IMR-90 (cell line): ENCODE results near the gene OR2B3. TPM values are rescaled to one million over a fixed set of nuclear protein-coding genes. Genes with fewer than 3 reads are reported as not detected.

ENCODE experiments used
- ATAC-seq: fragments of 200-7000 bp; cut with Tn5 transposase; 2 replicates; pipeline ENCODE4 v1.9.1; 2020; ENCODE audit warnings: low read depth, mild to moderate bottlenecking, moderate library complexity
- BruUV-seq: library from RNA; stranded (reverse); fragments of 400-500 nt; replicated peaks from 2 replicates; lab custom pipeline; 2021; lab: Mats Ljungman, UMichigan
- CTCF ChIA-PET: fragments of 300-600 bp; formaldehyde crosslinking; extraction: SDS; loops from one replicate; lab custom pipeline; 2021; ENCODE audit warnings: antibody characterized with exemption; lab: Yijun Ruan, JAX
- POLR2A ChIA-PET: fragments of 300-600 bp; sonication (Branson Sonifier 250); formaldehyde crosslinking; loops from one replicate; lab custom pipeline; 2022; ENCODE audit warnings: antibody characterized with exemption; ENCODE audit not compliant: unreplicated experiment; lab: Charles Lee
- DNase-seq: peaks from one replicate; pipeline ENCODE4 v3.0.0; 2013
- H2AFZ ChIP-seq: replicated peaks from 2 replicates; pipeline ENCODE3; 2013; ENCODE audit warnings: low read length, mild to moderate bottlenecking; ENCODE audit not compliant: poor library complexity
- H2AK5ac ChIP-seq: 2 replicates; pipeline ENCODE4 v1.6.1; 2013; ENCODE audit warnings: low read depth, low read length, inconsistent platforms
- H2AK9ac ChIP-seq: replicated peaks from 2 replicates; pipeline ENCODE3; 2013; ENCODE audit warnings: mild to moderate bottlenecking, low read depth, low read length, moderate library complexity; ENCODE audit not compliant: poor library complexity
- H2BK120ac ChIP-seq: 2 replicates; pipeline ENCODE4 v1.6.1; 2013; ENCODE audit warnings: low read depth, low read length, inconsistent platforms
- H2BK15ac ChIP-seq: 3 replicates; pipeline ENCODE4 v1.6.1; 2013; ENCODE audit warnings: low read depth, low read length, inconsistent platforms
- H2BK20ac ChIP-seq: 2 replicates; pipeline ENCODE4 v1.6.1; 2013; ENCODE audit warnings: low read depth, mild to moderate bottlenecking, inconsistent platforms, low read length, moderate library complexity
- H2BK5ac ChIP-seq: 2 replicates; pipeline ENCODE4 v1.6.1; 2013; ENCODE audit warnings: mild to moderate bottlenecking, low read depth, low read length, inconsistent platforms; ENCODE audit not compliant: poor library complexity, severe bottlenecking
- H3K14ac ChIP-seq: replicated peaks from 2 replicates; pipeline ENCODE4 v1.6.1; 2013; ENCODE audit warnings: low read depth, low read length, inconsistent platforms
- H3K18ac ChIP-seq: 2 replicates; pipeline ENCODE4 v1.6.1; 2013; ENCODE audit warnings: low read depth, low read length, control low read depth
- H3K23ac ChIP-seq: 2 replicates; pipeline ENCODE4 v1.6.1; 2013; ENCODE audit warnings: low read depth, low read length, inconsistent platforms
- H3K27ac ChIP-seq: 2 replicates; pipeline ENCODE4 v1.5.1; 2013; ENCODE audit warnings: mild to moderate bottlenecking, control low read depth, low read length; ENCODE audit not compliant: insufficient read depth
- H3K27me3 ChIP-seq: 2 replicates; pipeline ENCODE4 v1.6.1; 2013; ENCODE audit warnings: low read length; ENCODE audit not compliant: control insufficient read depth, insufficient read depth
- H3K36me3 ChIP-seq: 2 replicates; pipeline ENCODE4 v1.6.1; 2013; ENCODE audit warnings: low read length, mixed read lengths; ENCODE audit not compliant: control insufficient read depth, insufficient read depth
- H3K4ac ChIP-seq: 2 replicates; pipeline ENCODE4 v1.6.1; 2013; ENCODE audit warnings: low read depth, low read length, inconsistent platforms
- H3K4me1 ChIP-seq: 2 replicates; pipeline ENCODE4 v1.6.1; 2013; ENCODE audit warnings: low read length, mixed read lengths; ENCODE audit not compliant: control insufficient read depth, insufficient read depth
- H3K4me2 ChIP-seq: 2 replicates; pipeline ENCODE4 v1.6.1; 2013; ENCODE audit warnings: low read depth, mild to moderate bottlenecking, control low read depth, low read length, moderate library complexity
- H3K4me3 ChIP-seq: 2 replicates; pipeline ENCODE4 v1.5.1; 2013; ENCODE audit warnings: low read depth, mild to moderate bottlenecking, control low read depth, low read length, moderate library complexity; ENCODE audit not compliant: insufficient read depth
- H3K56ac ChIP-seq: 2 replicates; pipeline ENCODE4 v1.6.1; 2013; ENCODE audit warnings: low read length, inconsistent platforms; ENCODE audit not compliant: insufficient read depth; ENCODE audit errors: extremely low read depth
- H3K79me1 ChIP-seq, 2 experiments: 2 replicates each; pipeline ENCODE4 v1.6.1; 2013; ENCODE audit warnings: low read length in 2 of 2, inconsistent platforms in 1 of 2, low read depth in 1 of 2
- H3K9ac ChIP-seq: 2 replicates; pipeline ENCODE4 v1.6.1; 2013; ENCODE audit warnings: low read depth, low read length, control low read depth
- H3K9me1 ChIP-seq: 2 replicates; pipeline ENCODE4 v1.6.1; 2013; ENCODE audit warnings: low read length, inconsistent platforms; ENCODE audit not compliant: insufficient read depth
- H3K9me3 ChIP-seq: 2 replicates; pipeline ENCODE4 v1.6.1; 2013; ENCODE audit warnings: low read length; ENCODE audit not compliant: control insufficient read depth, insufficient read depth
- H4K20me1 ChIP-seq: 2 replicates; pipeline ENCODE4 v1.6.1; 2013; ENCODE audit warnings: low read length, inconsistent platforms; ENCODE audit not compliant: insufficient read depth
- H4K5ac ChIP-seq: 2 replicates; pipeline ENCODE4 v1.6.1; 2013; ENCODE audit warnings: mild to moderate bottlenecking, low read depth, low read length, control low read depth
- H4K8ac ChIP-seq, 2 experiments: 2 replicates each; pipeline ENCODE4 v1.6.1; 2013; ENCODE audit warnings: low read depth in 2 of 2, low read length in 2 of 2, control low read depth in 1 of 2, inconsistent platforms in 1 of 2
- H4K91ac ChIP-seq: 2 replicates; pipeline ENCODE4 v1.6.1; 2013; ENCODE audit warnings: low read depth, low read length, inconsistent platforms; ENCODE audit not compliant: insufficient read depth
- CEBPB ChIP-seq: IDR thresholded peaks from 2 replicates; pipeline ENCODE4 v1.6.1; 2012; ENCODE audit warnings: low read depth, low read length, improper control_type of control experiment
- FOS ChIP-seq: fragments of 150-350 bp; IDR thresholded peaks from 2 replicates; pipeline ENCODE4 v1.6.1; 2016; ENCODE audit warnings: low read depth, low read length
- RCOR1 ChIP-seq: IDR thresholded peaks from 2 replicates; pipeline ENCODE4 v1.6.1; 2012; ENCODE audit warnings: mild to moderate bottlenecking, low read length, improper control_type of control experiment; ENCODE audit not compliant: insufficient replicate concordance
- RFX5 ChIP-seq: IDR thresholded peaks from 2 replicates; pipeline ENCODE4 v1.8.0; 2012; ENCODE audit warnings: low read depth, mild to moderate bottlenecking, low read length, moderate library complexity
- WGBS, 2 experiments: methylation state at CpG; one replicate each; pipeline versions ENCODE4 v1.1.5 to v1.1.7; 2013; ENCODE audit warnings: missing lambda C conversion rate in 2 of 2; ENCODE audit not compliant: insufficient read length in 1 of 2; ENCODE audit errors: extremely low coverage in 2 of 2; 5-methylcytosine and 5-hydroxymethylcytosine counted together
- dilution Hi-C: fragments of 300-500 bp; cut with HindIII; formaldehyde crosslinking; loops from one replicate; pipeline ENCODE4 v1.14.3; 2018; ENCODE audit warnings: low sequenced_read_pairs; ENCODE audit not compliant: unreplicated experiment
- in situ Hi-C: fragments of 300-500 bp; cut with MboI; formaldehyde crosslinking; loops from 3 replicates; pipeline ENCODE4 v1.14.3; 2019; ENCODE audit warnings: low sequenced_read_pairs, inconsistent platforms, mixed read lengths
- intact Hi-C: fragments of 100-400 bp; cut with micrococcal nuclease; formaldehyde crosslinking; loops from 2 replicates; pipeline ENCODE4 v1.10.0; 2022
- polyA plus RNA-seq, 3 experiments: library from polyadenylated mRNA; depleted of rRNA; stranded (reverse); fragments of >200 nt; gene quantifications; 2 replicates each; pipeline ENCODE4 v1.2.3, GENCODE V29; 2012; ENCODE audit warnings: low replicate concordance in 1 of 3
- total RNA-seq: library from RNA; depleted of rRNA; stranded (reverse); fragments of >200 nt; gene quantifications from 2 replicates; pipeline ENCODE4 v1.2.3, GENCODE V29; 2012

The OR2B3 gene
- total and polyA plus RNA-seq, 2 of the 4 experiments (the other 2 are of a cell fraction) = not detected

GRCh38 chr6:29082457-29082856, 4.7 kb downstream of the OR2B3 start:
- WGBS, 2 experiments = 82% methylated on average over 2 of the region's 15 CpGs; no CpG with 5 or more reads in 1 of the 2 experiments
- DNase-seq = no peak

More at GRCh38 chr6:29082457-29082856, 4.7 kb downstream of the OR2B3 start:
- intact Hi-C loops (no loop called here), in situ Hi-C loops (no loop called here), dilution Hi-C loops (no loop called here)
- Histone ChIP-seq H4K8ac (no peak overlapping the region), H3K4me1 (no peaks in the 10 kb centered on the region), H3K23ac (no peak overlapping the region), H2AFZ (no peak overlapping the region), H2AK9ac (no peak overlapping the region), H3K79me1 (no peaks in the 10 kb centered on the region), H4K91ac (no peak overlapping the region), H3K14ac (no peak overlapping the region), H2AK5ac (no peak overlapping the region), H3K9me1 (no peaks in the 10 kb centered on the region), H2BK120ac (no peak overlapping the region), H3K9ac (no peak overlapping the region), H3K27ac (no peak overlapping the region), H3K9me3 (peaks cover 9% of the 10 kb centered on the region), H3K27me3 (no peaks in the 10 kb centered on the region), H2BK20ac (no peak overlapping the region), H3K18ac (no peak overlapping the region), H2BK5ac (no peak overlapping the region), H3K4ac (no peak overlapping the region), H3K36me3 (no peaks in the 10 kb centered on the region), H3K56ac (no peak overlapping the region), H4K5ac (no peak overlapping the region), H3K4me3 (no peak overlapping the region), H2BK15ac (no peak overlapping the region), H4K20me1 (no peaks in the 10 kb centered on the region), H3K4me2 (no peak overlapping the region)
- no peak for ATAC-seq
- ChIA-PET POLR2A (no interaction called here), CTCF (no interaction called here)
- BruUV-seq = no TSS peak
- no peak for TF ChIP-seq CEBPB
- no peak for TF ChIP-seq RCOR1
- TF ChIP-seq RFX5 = no peak
- no peak for TF ChIP-seq FOS
